Right lobe of liver (tissue), 4 donors: ENCODE measurements around the gene NOL4L.

ENCODE experiments used
- POLR2A ChIP-seq: fragments of 450-650 bp; IDR thresholded peaks from one replicate; pipeline ENCODE4 v1.6.1; 2017; ENCODE audit warnings: antibody characterized with exemption, mild to moderate bottlenecking
- TF ChIP-seq, protein P1 (sequence below), 4 donors: fragments of 200-600 bp in 3 of 4; fragments of 450-650 bp in 1 of 4; IDR thresholded peaks; one replicate each; pipeline versions ENCODE4 v1.5.1 to v1.8.0; 2016 to 2022; ENCODE audit warnings: antibody characterized with exemption in 4 of 4, mild to moderate bottlenecking in 2 of 4
- donor health status: DM: no; HTN: no; CAD: no.
- donor health status: DM: no; HTN: no; CAD: no.
- donor health status: DM: no; HTN: yes; CAD: no.

DNA sequence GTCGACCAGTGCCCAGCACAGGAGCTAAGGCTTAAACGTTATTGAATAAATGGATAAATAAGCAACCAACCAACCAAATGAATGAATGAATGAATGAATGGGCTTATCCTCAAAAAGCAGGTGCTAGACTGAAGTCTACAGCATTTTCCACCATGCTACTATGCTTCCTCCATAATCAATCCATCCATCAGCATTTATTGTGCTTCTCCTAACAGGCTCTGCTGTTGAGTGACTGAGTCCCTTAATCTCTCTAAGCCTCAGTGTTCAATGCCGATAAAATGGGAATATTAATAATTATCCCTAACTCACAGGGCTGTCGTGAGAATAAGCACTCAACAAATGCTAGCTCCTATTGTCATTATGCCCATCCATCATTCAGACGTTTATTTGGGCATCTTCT, 4.6 kb upstream of the NOL4L start:
- TF ChIP-seq POLR2A: no peak
- TF ChIP-seq, protein P1, sequence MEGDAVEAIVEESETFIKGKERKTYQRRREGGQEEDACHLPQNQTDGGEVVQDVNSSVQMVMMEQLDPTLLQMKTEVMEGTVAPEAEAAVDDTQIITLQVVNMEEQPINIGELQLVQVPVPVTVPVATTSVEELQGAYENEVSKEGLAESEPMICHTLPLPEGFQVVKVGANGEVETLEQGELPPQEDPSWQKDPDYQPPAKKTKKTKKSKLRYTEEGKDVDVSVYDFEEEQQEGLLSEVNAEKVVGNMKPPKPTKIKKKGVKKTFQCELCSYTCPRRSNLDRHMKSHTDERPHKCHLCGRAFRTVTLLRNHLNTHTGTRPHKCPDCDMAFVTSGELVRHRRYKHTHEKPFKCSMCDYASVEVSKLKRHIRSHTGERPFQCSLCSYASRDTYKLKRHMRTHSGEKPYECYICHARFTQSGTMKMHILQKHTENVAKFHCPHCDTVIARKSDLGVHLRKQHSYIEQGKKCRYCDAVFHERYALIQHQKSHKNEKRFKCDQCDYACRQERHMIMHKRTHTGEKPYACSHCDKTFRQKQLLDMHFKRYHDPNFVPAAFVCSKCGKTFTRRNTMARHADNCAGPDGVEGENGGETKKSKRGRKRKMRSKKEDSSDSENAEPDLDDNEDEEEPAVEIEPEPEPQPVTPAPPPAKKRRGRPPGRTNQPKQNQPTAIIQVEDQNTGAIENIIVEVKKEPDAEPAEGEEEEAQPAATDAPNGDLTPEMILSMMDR (IDR thresholded peaks at IDR 0.05): no peak
